Measurements from ENCODE around the gene MCC.

- TF ChIP-seq CTCF (IDR thresholded peaks at IDR 0.05) = no peak
- no peak for TF ChIP-seq POLR2A (IDR thresholded peaks at IDR 0.05)
Measured at GRCh38 chr5:113124265-113124664, 364.0 kb downstream of the MCC start.
